Ovary (tissue), 9 donors: Measurements from ENCODE around the gene MIEF2. TPM values are rescaled to one million over a fixed set of nuclear protein-coding genes. Genes with fewer than 3 reads are reported as not detected.

ENCODE experiments used
- DNase-seq, 5 donors: peaks; one replicate each; pipeline ENCODE4 v3.0.0-alpha.2; 2019 to 2020
- H3K27ac ChIP-seq, 2 donors: fragments of 200-600 bp; one replicate each; pipeline versions ENCODE4 v1.5.1 to v1.8.0; 2019 to 2022
- H3K27me3 ChIP-seq: fragments of 200-600 bp; one replicate; pipeline ENCODE4 v1.8.0; 2022
- H3K36me3 ChIP-seq: fragments of 200-600 bp; sonication (generic); one replicate; pipeline ENCODE4 v1.5.1; 2019
- H3K4me1 ChIP-seq: one replicate; pipeline ENCODE4 v1.8.1; 2013; ENCODE audit warnings: mild to moderate bottlenecking, moderate library complexity; ENCODE audit not compliant: insufficient read depth
- H3K4me3 ChIP-seq: fragments of 200-600 bp; sonication (generic); one replicate; pipeline ENCODE4 v1.5.1; 2017
- H3K9me3 ChIP-seq, 2 donors: fragments of 200-600 bp in 1 of 2; sonication (generic) in 1 of 2; one replicate each; pipeline versions ENCODE4 v1.5.1 to v1.8.1; 2013 to 2019; ENCODE audit warnings: mild to moderate bottlenecking in 1 of 2, moderate library complexity in 1 of 2
- CTCF ChIP-seq, 3 donors: fragments of 450-650 bp in 2 of 3; fragments of 200-600 bp in 1 of 3; IDR thresholded peaks; one replicate each; pipeline versions ENCODE4 v1.5.1 to v1.8.0; 2016 to 2022; ENCODE audit warnings: antibody characterized with exemption in 3 of 3, mild to moderate bottlenecking in 1 of 3
- EP300 ChIP-seq: sonication (generic); formaldehyde crosslinking; IDR thresholded peaks from one replicate; pipeline ENCODE4 v1.6.1; 2017; ENCODE audit warnings: antibody characterized with exemption
- POLR2A ChIP-seq: fragments of 450-650 bp; IDR thresholded peaks from one replicate; pipeline ENCODE4 v1.6.1; 2017; ENCODE audit warnings: antibody characterized with exemption, mild to moderate bottlenecking, moderate library complexity
- WGBS, 3 donors: extraction: QIAGEN DNeasy Blood & Tissue Kit in 1 of 3; methylation state at CpG; one replicate each; pipeline versions ENCODE4 v1.1.5 to v1.1.7; 2013 to 2017; 5-methylcytosine and 5-hydroxymethylcytosine counted together
- intact Hi-C, 4 donors: fragments of 100-400 bp; cut with DNase I; formaldehyde crosslinking; loops; one replicate each; pipeline versions ENCODE4 v1.11.0 to v1.15.1; 2022 to 2023
- polyA plus RNA-seq, 2 donors: library from polyadenylated mRNA; stranded (reverse); fragments of 200-250 nt in 1 of 2; fragments of 350-450 nt in 1 of 2; fragmentation: Illumina TruSeq in 1 of 2; extraction: RNeasy Lipid Tissue Mini Kit (QIAGEN cat#74804) in 1 of 2; gene quantifications; one replicate each; pipeline ENCODE4 v1.2.3, GENCODE V29; 2013 to 2014
- total RNA-seq, 7 donors: library from RNA; depleted of rRNA in 2 of 7; stranded (reverse); fragments of >200 nt in 2 of 7; fragmentation: NEBNext Ultra II Directional in 3 of 7; extraction: Animal tissue kit (Norgen Biotek cat#: 25700) in 3 of 7; gene quantifications; one replicate each; pipeline versions ENCODE4 v1.1.0 to v1.2.4, GENCODE V29; 2016 to 2023
- donor health status: DM: no; HTN: no; CAD: no; lungs with moderate emphysema.
- donor health status: DM: no; HTN: no; CAD: no.
- donor health status: Bipolar disorder and iron deficiency.
- donor health status: DM: yes; HTN: yes; CAD: no.
- donor health status: DM: no; HTN: no; CAD: no.
- donor health status: DM: yes; HTN: yes; CAD: no.

Gene MIEF2
- total and polyA plus RNA-seq, 9 donors, result 4.0 to 36.1 (median 21.9) TPM

- intact Hi-C loops, result no loop called here
- H3K9me3 ChIP-seq, result no peaks in the 10 kb centered on the region
- no peak overlapping the region for H3K27ac ChIP-seq
- no peak overlapping the region for H3K4me3 ChIP-seq
- 91 to 100% (median 94%) methylated on average over 4 of the region's 4 CpGs for WGBS, 3 donors
- DNase-seq, result no peak
- TF ChIP-seq POLR2A (no peak), CTCF (IDR thresholded peaks at IDR 0.05) (no peak), EP300 (no peak)
- no peaks in the 10 kb centered on the region for H3K27me3 ChIP-seq
- no peaks in the 10 kb centered on the region for H3K36me3 ChIP-seq
- no peaks in the 10 kb centered on the region for H3K4me1 ChIP-seq
Measured at GRCh38 chr17:18280249-18280648, 19.8 kb downstream of the MIEF2 start.

GRCh38 chr17:18280766-18281371 lies 20.4 kb downstream of the MIEF2 start:
- no peak for TF ChIP-seq EP300
- no peak for TF ChIP-seq CTCF (IDR thresholded peaks at IDR 0.05)
- no peaks in the 10 kb centered on the region for H3K9me3 ChIP-seq
- intact Hi-C loops, result no loop called here
- H3K4me1 ChIP-seq, result no peaks in the 10 kb centered on the region
- no peak overlapping the region for H3K27ac ChIP-seq
- WGBS, 3 donors, result 50 to 58% (median 54%) methylated on average over 5 of the region's 5 CpGs
- no peaks in the 10 kb centered on the region for H3K36me3 ChIP-seq
- no peaks in the 10 kb centered on the region for H3K27me3 ChIP-seq
- DNase-seq, result no peak
- no peak overlapping the region for H3K4me3 ChIP-seq

GRCh38 chr17:18281788-18282187 lies 21.3 kb downstream of the MIEF2 start:
- no peaks in the 10 kb centered on the region for H3K36me3 ChIP-seq
- TF ChIP-seq POLR2A, result no peak
- no peak overlapping the region for H3K4me3 ChIP-seq
- no peaks in the 10 kb centered on the region for H3K4me1 ChIP-seq
- H3K27ac ChIP-seq, result no peak overlapping the region
- H3K9me3 ChIP-seq, result no peaks in the 10 kb centered on the region
- no peaks in the 10 kb centered on the region for H3K27me3 ChIP-seq
- 89 to 94% (median 90%) methylated on average over 6 of the region's 6 CpGs for WGBS, 3 donors
- DNase-seq, result no peak
- intact Hi-C loops, result no loop called here

GRCh38 chr17:18285296-18285695 lies 24.8 kb downstream of the MIEF2 start:
- H3K36me3 ChIP-seq, result no peaks in the 10 kb centered on the region

More at GRCh38 chr17:18285296-18285695, 24.8 kb downstream of the MIEF2 start:
- Histone ChIP-seq H3K9me3 (no peaks in the 10 kb centered on the region), H3K4me3 (no peak overlapping the region), H3K27me3 (no peaks in the 10 kb centered on the region), H3K27ac (no peak overlapping the region), H3K4me1 (no peaks in the 10 kb centered on the region)
- TF ChIP-seq CTCF (IDR thresholded peaks at IDR 0.05) (no peak), POLR2A (no peak), EP300 (no peak)
- no peak for DNase-seq
- WGBS, 3 donors, result 94 to 97% (median 95%) methylated on average over 11 of the region's 11 CpGs
- intact Hi-C loops, result no loop called here
